Measurements from ENCODE around the gene TPMT.
A peak's percentile ranks its signal among the peaks of the same experiment; 100 is the strongest.
"Not testable (repeated sequence)": the region's sequence is repeated elsewhere in the genome, so short reads cannot be mapped to it uniquely, and the experiment has no call there.

The TPMT gene

DNA sequence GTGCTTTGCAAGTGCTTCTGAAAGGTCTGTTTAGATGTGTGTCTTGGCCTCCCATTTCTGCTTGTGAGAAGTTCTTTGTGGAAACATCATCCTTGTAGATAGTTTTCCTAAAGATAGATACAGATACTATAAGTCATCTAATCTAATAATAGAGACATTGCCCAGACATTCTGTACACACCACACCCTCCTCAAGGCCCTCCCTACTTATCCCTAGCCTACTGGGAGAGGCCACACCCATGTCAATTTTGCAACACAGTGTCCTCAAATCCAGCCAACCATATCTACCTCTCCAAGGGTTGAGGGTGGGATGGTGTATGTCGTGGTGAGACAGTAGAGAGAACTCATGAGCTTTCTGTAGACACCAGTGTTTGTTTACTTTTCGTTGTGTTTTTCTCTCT is 6.6 kb upstream of the TPMT start:
- DNase-seq: no peak
- in situ Hi-C loops (cut with MboI; ENCODE audit: low pct_unique_long_range_greater_than_20kb, low sequenced_read_pairs): no loop called here

DNA sequence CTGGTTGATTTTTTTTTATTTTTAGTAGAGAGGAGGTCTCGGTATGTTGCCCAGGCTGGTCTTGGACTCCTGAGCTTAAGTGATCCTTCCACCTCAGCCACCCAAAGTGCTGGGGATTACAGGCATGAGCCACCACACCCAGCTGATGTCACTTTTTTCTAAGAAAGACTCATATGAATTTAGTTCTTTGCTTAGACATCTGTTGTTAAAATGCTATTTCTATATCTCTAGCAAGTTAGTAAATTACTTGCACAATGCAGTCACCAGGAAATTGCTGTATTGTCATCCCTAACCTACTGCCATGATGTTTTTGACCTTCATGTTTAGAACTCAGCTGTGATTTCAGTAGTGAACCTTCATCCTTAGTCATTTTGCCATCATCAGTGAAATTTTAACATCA is 6.0 kb upstream of the TPMT start:
- in situ Hi-C loops (cut with MboI; ENCODE audit: low pct_unique_long_range_greater_than_20kb, low sequenced_read_pairs): no loop called here
- DNase-seq: no peak

DNA sequence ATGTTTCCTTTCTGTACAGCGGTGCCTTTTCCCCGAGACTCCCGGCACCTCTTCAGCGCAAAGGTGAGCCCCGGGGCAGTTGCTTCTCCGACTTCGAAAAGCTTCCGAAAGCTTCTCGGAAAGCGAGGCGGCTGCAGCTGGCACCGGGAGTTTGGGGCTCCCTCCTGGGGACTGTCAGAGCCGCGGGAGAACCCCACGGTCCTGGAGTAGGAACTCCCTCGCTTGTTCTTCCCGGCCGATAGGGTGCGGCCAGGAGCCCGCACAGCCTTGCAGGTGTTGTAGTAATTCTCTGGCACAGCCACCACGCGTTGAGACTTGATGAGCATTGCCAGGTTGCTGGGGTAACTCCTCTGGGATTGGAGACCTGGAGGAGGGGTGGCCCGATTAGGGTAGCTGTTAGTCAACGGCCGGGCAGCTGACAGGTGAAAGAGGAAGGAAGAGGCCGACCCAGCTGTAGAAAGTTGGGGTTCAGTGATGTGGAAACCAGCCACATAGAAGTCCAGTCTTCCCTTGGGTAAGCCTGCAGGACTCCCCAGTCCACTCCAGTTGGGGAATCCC is 1.1 kb upstream of the TPMT start:
- in situ Hi-C loops (cut with MboI; ENCODE audit: low pct_unique_long_range_greater_than_20kb, low sequenced_read_pairs): no loop called here
- DNase-seq: peak; percentile 83

DNA sequence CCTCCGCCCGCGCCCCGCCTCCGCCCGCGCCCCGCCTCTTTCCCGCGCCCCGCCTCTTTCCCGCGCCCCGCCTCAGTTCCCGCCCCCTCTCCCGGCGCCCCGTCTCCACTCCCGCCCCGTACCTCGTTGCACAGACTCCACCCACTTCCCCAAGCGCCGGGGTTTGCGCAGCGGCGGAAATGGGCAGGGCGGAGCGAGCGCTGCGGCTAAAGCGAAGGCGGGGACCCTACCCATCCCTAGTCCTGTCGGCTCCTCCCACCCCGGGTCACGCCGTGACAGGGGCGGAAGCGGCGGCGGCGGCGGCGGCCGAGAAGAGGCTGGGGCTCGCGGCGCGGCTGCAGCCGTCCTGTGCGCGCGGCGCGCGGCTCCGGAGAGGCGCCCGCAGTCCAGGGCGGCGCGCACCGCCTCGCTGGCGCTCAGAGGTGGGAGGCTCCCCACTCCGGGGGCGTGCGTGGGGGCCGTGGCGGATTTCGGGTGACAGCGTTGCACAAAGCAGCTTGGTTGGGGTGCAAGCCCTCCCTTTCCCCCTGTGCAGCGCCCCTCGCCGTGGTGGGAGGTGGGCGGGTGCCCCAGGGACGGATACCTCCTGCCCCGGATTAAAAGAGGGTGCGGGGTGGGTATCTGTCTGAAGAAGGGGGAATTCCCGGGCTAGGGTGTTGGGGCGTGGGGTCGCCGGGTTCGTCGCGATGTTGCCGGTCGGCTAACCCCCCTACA is 430 bp upstream of the TPMT start, which contains the start of gene KDM1B:
KDM1B (plus strand) TSS at position 273 of the 714 bp plus-strand sequence. CDS start 4,474 bp downstream, outside the sequence.
- in situ Hi-C loops (cut with MboI; ENCODE audit: low pct_unique_long_range_greater_than_20kb, low sequenced_read_pairs): no loop called here
- peak; percentile 98 for DNase-seq

DNA sequence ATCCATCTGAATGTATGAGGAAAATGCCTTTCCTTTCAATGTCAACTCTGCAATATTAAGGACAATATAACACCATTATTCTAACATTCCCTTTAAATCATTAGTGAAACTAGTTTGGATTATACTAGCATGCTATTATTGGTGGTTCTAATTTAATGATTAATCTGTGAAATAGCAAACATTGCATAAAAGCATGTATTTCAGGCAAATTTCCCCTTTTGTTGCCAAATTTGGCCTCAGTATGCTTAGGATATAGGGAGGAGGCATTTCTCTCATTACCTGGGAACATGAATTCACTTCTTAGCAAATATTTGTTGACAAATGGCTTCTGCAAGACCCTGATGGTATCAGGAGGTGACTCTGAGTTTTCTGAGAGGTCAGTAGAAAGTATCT is 1.6 kb downstream of the TPMT start:
- in situ Hi-C loops (cut with MboI; ENCODE audit: low pct_unique_long_range_greater_than_20kb, low sequenced_read_pairs): no loop called here
- no peak for DNase-seq

DNA sequence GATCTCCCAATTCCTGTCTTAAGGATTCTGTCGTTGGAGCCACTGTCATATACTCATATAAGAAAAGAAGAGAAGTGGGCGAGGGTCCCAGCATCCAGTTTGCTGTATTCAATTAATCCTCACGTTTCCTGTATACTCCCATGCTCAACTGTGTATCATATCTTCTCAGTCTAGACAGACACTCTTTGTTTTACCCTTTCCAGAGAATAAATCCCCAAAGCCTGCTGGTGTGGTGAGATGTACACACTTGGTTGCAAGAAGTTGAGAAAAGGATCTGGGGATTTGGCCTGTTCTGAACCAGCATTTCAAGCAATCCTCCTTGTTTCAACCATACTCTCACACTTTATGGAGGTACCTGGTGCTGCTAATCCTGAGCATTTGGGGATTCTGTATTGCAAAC is 3.1 kb downstream of the TPMT start:
- DNase-seq: no peak
- in situ Hi-C loops (cut with MboI; ENCODE audit: low pct_unique_long_range_greater_than_20kb, low sequenced_read_pairs): no loop called here

DNA sequence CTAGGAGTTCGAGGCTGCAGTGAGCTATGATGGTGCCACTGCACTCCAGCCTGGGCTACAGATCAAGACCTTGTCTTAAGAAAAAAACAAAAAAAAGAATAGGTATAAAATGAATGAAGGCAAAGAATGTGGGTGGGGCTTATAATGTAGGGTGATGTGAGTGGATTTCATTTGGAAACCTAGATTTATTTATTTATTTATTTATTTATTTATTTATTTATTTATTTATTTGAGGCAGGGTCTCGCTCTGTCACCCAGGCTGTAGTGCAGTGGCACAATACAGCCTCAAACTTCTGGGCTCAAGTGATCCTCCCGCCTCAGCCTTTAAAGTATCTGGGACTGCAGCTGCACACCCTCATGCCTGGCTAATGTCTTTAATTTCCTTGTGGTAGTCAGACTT is 3.5 kb downstream of the TPMT start:
- DNase-seq; in situ Hi-C loops (cut with MboI; ENCODE audit: low pct_unique_long_range_greater_than_20kb, low sequenced_read_pairs): not testable (repeated sequence)

DNA sequence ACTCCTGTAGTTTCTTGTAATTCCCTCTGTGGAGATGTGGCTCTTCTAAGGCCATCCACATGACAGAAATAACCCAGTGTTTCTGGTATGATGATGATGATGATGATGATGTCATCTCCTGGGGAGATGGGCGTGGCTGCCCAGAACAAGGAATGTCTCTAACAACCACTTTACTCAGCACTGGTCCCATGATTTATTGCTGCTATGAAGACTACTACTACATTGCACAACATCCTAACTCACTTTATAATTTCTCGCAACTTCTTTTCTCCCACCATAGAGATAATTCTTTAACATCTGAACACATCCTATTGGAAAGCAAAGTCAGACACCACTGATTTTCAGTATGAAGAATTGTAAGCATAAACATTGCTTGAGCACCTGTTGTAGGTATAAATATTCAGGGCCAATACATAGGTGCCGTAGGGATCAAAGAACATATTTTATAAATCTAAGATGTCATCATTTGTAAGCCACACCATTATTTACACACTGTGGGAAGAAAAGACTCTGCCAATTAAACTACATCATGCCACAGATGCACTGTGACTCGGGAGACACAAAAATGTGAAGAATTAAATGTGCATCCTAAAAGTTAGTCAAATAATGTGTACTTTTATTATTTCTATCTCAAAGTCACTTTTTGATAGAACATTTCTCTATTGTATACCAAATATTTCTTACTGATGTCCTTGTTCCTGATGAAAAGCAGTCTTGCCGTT is 6.4 kb downstream of the TPMT start:
- in situ Hi-C loops (cut with MboI; ENCODE audit: low pct_unique_long_range_greater_than_20kb, low sequenced_read_pairs): no loop called here
- DNase-seq: no peak

DNA sequence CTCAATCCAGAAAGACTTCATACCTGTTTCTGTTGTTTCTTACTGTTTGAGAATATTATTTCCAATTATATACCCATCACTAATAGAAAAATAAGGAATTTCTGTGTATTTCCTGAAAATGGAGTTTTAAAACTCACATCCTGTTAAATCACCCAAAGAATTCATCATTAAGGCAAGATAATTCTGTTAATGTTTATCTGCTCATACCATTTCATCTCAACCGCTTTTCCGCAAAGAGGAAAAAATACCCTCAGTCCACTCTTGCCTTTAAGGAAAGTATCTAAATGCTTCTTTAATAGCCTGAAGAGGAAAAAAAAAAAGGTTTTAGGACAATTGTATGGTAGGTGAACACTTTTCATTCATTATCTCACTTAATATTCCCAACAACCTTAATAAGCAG is 7.3 kb downstream of the TPMT start:
- in situ Hi-C loops (cut with MboI; ENCODE audit: low pct_unique_long_range_greater_than_20kb, low sequenced_read_pairs): no loop called here
- no peak for DNase-seq

DNA sequence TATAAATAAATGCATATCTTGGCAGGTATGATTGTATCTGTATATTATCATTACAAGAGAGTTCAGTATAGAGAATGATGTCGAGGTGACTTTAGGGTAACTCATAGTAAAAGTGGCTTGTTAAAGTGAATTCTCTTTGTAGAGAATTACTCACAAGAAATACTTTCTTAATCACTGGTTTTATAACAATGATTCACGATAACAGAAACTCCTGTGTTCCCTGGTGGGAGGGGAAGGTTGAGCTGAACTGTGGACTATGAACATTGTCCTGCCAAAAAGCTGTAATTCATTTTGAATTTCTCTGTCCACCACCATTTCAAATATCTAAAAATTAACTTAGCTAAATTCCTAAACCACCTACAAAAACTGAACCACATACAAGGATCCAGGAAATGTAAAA is 7.7 kb downstream of the TPMT start:
- in situ Hi-C loops (cut with MboI; ENCODE audit: low pct_unique_long_range_greater_than_20kb, low sequenced_read_pairs): no loop called here
- DNase-seq: no peak

DNA sequence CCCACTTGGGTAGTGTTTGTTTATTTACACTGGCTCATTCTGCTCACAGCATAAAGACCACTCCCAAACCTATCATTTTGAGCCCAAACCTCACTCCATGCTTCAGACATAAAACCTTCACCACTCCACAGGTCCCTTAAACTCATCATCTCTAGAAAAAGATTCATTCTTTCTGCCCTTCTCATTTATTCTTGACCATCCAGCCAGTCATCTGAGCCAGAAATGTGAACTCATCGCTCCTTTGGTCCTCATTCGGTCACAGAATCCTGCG is 12.4 kb downstream of the TPMT start:
- no peak for DNase-seq
- in situ Hi-C loops (cut with MboI; ENCODE audit: low pct_unique_long_range_greater_than_20kb, low sequenced_read_pairs): no loop called here

DNA sequence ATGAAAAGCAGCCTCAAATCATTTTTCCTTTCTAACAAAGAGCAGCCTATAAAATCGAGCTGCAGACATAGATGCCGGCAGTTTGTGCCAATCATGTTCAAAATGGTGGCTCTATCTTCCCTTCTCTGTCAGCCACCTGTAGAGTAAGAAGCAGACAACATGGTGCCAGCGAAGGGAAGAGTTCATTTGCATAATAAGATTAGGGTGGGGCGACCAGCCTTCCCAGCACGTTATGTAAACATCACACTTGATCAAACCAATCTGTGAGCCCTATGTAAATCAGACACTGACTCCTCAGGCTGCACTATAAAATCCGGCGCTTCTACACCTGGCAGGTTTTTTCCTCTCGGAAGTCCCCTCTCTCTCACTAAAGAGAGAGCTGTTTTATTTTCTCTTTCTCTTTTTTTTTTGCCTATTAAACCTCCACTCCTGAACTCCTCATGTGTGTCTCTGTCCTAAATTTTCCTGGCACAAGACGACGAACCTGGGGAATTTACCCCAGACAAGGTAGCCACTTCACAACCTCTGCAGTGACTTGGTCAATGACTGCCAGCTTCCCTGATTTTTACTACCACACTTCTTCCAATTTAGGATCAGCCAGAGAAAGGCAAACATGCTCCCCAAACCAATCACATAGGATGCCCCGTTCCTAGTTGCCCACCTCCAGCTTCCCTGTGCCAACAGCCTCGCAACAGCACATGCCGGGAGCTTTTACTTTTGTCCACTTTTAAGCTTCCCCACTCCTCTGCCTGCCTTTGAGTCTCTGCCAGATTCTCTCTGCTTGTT is 12.9 kb downstream of the TPMT start:
- in situ Hi-C loops (cut with MboI; ENCODE audit: low pct_unique_long_range_greater_than_20kb, low sequenced_read_pairs): no loop called here
- no peak for DNase-seq

DNA sequence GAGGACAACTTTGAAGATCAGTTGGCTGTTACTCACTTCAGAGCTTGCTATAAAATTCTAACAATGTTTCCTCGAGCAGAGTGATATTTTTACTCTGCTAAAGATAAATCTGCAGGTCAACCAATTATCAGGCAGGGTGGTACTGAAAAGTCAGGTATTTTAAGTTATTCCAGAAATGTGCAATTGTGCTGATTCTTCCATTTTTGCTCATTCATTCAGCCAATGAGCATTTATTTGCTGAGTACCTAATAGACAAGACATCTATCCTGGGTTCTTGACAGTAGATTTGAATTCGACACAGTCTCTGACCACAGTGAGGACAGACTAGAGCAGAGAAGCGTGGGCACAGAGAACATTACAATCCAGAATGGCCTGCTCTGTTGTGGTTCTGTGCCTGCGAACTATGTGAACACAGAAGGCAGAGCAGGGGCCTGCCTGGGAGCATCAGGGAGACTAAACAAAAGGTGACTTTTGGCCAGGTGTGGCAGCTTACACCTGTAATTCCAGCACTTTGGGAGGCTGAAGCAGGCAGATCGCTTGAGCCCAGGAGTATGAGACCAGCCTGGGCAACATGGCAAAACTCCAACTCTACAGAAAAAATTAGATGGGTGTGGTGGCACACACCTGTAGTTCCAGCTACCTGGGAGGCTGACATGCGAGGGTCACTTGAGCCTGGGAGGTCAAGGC is 14.8 kb downstream of the TPMT start:
- no peak for DNase-seq
- in situ Hi-C loops (cut with MboI; ENCODE audit: low pct_unique_long_range_greater_than_20kb, low sequenced_read_pairs): no loop called here

DNA sequence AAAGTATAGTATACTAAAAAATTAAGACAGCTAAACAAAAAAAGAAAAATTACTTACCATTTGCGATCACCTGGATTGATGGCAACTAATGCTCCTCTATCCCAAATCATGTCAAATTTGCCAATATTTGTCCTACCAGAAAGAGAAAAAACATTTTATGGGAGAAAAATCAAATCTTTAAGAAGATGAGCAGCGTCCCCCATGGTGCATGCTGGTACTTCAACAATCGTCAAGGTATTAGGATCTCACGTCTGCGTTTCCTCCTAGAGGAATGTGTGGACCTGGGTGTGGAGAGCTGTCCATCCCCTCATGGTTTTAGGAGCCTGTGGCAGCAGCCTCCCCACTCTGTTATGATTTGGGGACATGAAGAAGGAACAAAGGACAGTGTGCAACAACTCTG is 16.0 kb downstream of the TPMT start:
- in situ Hi-C loops (cut with MboI; ENCODE audit: low pct_unique_long_range_greater_than_20kb, low sequenced_read_pairs): no loop called here
- no peak for DNase-seq

DNA sequence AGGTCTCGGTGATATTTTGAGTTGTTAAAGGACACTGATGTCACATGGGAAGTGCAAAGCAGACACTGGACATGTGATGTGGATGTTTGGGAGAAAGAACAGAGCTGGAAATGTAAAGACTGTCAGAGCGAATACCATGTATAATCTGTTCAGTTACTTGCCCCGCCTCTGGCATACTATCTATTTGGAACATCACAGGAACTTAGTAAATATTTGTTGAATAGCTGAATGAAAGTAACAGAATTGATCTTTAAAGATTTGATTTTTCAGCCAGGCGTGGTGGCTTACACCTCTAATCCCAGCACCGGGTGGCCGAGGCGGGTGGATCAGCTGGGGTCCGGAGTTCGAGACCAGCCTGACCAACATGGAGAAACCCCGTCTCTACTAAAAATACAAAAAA is 18.6 kb downstream of the TPMT start:
- in situ Hi-C loops (cut with MboI; ENCODE audit: low pct_unique_long_range_greater_than_20kb, low sequenced_read_pairs): no loop called here
- no peak for DNase-seq

DNA sequence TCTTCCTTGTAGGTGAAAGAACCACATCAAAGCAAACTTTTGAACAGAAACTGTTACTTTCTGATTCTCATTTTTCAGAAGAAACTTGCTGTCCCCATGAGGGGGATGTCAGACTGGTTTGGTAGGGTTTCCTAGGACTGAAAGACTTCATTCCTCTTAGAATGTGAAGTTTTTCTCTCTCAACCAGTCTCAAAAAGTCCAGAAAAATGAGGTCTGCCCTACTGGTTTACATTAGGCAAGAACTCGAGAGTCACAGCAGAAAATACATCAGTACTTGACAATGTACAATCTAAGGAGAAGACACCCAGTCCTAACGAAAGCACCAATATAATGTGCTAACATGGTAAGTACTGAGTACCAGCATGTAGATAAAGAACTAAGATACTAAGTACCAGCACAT is 19.7 kb downstream of the TPMT start:
- in situ Hi-C loops (cut with MboI; ENCODE audit: low pct_unique_long_range_greater_than_20kb, low sequenced_read_pairs): no loop called here
- DNase-seq: no peak

DNA sequence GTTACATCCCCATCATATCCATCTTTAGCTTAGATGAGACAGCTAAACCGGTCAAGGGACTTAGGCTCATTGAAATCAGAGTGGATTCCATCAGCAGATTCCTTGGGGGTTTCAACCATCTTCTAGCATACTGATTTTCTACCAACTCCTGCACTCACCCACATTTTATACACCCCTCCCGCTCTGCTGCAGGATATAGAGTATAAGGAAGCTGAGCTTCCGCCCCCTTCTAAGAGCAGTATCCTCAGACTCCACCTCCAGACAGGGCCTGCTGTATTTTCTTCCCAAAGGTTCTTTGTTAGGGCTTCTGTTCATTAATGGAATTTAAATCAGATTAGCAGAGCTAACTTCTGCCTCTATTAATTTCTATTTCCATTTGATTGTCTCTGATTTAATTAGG is 22.5 kb downstream of the TPMT start:
- DNase-seq: no peak
- in situ Hi-C loops (cut with MboI; ENCODE audit: low pct_unique_long_range_greater_than_20kb, low sequenced_read_pairs): no loop called here

DNA sequence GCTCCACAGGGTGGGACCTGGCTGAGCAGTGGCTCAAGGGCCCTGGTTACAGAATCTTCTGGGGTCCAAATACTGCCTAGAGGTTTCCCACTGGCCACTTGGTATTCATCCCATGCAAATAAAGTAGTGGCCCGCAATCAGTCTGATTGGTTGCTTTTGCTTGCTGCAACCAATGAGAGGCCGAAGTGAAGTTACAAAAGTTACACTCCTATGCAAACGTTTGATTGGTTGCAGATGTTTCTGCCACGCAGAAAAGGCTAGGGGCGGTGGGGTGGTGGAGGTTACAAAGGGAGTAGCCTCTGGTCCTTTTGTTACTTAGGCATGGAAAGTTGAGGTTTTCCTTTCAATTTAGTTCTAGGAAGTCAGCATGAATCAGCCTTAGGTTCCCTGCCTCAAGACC is 28.8 kb downstream of the TPMT start:
- in situ Hi-C loops (cut with MboI; ENCODE audit: low pct_unique_long_range_greater_than_20kb, low sequenced_read_pairs): no loop called here
- no peak for DNase-seq
